ENCODE measurements around the gene ITGA7.

DNA sequence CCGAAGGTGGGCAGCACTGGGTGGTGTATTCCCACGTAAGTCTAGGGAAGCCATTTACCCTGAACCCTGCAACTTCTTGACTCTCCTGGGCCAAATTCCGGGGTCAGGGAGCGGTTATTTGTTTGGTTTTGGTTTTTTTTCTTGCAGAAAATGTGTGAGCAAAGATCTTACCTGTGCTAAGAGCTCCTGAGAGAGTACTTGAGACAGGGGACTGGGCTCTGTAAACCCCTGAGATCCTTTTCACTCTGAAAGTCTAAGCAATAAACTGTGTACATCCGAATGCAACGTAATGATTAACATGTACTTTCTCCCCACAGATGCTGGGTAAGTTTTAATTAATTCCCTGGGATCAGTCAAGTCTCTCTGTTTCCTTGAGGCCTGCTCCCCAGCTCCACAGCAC, 49.5 kb downstream of the ITGA7 start:
- no peak for TF ChIP-seq EZH2 (IDR thresholded peaks at IDR 0.05; ENCODE audit: borderline replicate concordance, insufficient read depth, low read length, poor library complexity, severe bottlenecking)
- TF ChIP-seq, protein P1, sequence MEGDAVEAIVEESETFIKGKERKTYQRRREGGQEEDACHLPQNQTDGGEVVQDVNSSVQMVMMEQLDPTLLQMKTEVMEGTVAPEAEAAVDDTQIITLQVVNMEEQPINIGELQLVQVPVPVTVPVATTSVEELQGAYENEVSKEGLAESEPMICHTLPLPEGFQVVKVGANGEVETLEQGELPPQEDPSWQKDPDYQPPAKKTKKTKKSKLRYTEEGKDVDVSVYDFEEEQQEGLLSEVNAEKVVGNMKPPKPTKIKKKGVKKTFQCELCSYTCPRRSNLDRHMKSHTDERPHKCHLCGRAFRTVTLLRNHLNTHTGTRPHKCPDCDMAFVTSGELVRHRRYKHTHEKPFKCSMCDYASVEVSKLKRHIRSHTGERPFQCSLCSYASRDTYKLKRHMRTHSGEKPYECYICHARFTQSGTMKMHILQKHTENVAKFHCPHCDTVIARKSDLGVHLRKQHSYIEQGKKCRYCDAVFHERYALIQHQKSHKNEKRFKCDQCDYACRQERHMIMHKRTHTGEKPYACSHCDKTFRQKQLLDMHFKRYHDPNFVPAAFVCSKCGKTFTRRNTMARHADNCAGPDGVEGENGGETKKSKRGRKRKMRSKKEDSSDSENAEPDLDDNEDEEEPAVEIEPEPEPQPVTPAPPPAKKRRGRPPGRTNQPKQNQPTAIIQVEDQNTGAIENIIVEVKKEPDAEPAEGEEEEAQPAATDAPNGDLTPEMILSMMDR (IDR thresholded peaks at IDR 0.05; ENCODE audit: poor library complexity, severe bottlenecking) = no peak
- TF ChIP-seq TAF1 (IDR thresholded peaks at IDR 0.05; ENCODE audit: low read depth) = no peak
- TF ChIP-seq EP300 (conservative IDR thresholded peaks at IDR 0.05; ENCODE audit: poor library complexity, severe bottlenecking) = no peak

Data from neural cell (in vitro differentiated cells).